Stimulated activated CD4-positive, alpha-beta T cell treated with anti-CD3 and anti-CD28 coated beads, Interleukin-15, amount 100 ng/mL, for 48 hours (primary cell): Measurements from ENCODE around the gene NTS.

Source experiments
- DNase-seq, 2 donors: peaks; one replicate each; pipeline ENCODE4 v3.0.0-alpha.2; 2020; ENCODE audit warnings: low read depth in 2 of 2

The NTS gene

DNA sequence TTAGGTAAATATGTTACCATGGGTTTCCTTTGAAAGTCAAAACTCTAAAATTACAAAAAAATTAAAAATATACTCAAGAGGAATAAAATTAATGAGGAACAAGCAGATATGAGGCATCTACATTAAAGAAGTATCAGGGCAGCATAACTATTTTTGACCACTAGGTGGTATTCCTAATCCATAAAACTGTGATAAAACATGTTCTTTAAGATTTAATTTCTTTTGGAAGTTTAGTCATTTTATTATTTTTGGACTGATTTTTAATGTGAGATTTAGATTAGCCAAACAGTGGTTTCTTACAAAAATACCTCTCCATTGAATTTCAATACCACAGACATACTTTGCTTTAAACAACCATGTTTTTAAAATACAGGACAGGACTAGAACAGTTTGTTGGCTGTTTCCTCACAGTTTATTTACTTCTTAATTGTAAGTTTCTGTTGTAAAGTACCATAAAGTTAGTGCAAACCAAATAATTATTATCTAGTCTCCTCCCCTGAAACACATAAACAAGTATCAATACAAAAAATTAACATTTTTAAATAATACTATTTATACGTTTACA, 49.8 kb downstream of the NTS start:
- DNase-seq = no peak

GRCh38 chr12:85927166-85927565, 53.1 kb downstream of the NTS start:
- DNase-seq = no peak
